ENCODE data around the gene GALNT17. TPM values are rescaled to one million over a fixed set of nuclear protein-coding genes. Genes with fewer than 3 reads are reported as not detected.

GALNT17 gene
- total RNA-seq, 2 experiments from 2014 or later, result not detected

- peaks cover 15% of the 10 kb centered on the region for H3K9me3 Mint-ChIP-seq
- Histone ChIP-seq H3K27me3 (ENCODE audit: control insufficient read depth in 1 of 2, insufficient read depth in 2 of 2, low read length in 2 of 2) (no peaks in the 10 kb centered on the region), H3K4me1 (ENCODE audit: insufficient read depth, low read length) (no peaks in the 10 kb centered on the region), H3K4me3 (ENCODE audit: low read length) (no peak overlapping the region), H3K27ac (ENCODE audit: low read depth in 1 of 2, low read length in 2 of 2) (no peak overlapping the region), H3K36me3 (ENCODE audit: insufficient read depth, low read length) (no peaks in the 10 kb centered on the region), H3K9me3 (ENCODE audit: control insufficient read depth in 1 of 2, insufficient read depth in 1 of 2, low read length in 2 of 2) (peaks cover 0 to 25% of the 10 kb centered on the region in 2 experiments)
- DNase-seq (no peak), ATAC-seq (ENCODE audit: poor library complexity) (no peak)
- no peak overlapping the region for H3K4me3 Mint-ChIP-seq
- intact Hi-C loops (cut with DNase I, micrococcal nuclease), result no loop called here
- no peaks in the 10 kb centered on the region for H3K27me3 Mint-ChIP-seq
- no peak overlapping the region for H3K27ac Mint-ChIP-seq
- ChIA-PET CTCF (no interaction called here), POLR2A (no interaction called here)
- no peaks in the 10 kb centered on the region for H3K4me1 Mint-ChIP-seq (ENCODE audit: low read depth)
- no peak for TF ChIP-seq CTCF (IDR thresholded peaks at IDR 0.05)
- no peaks in the 10 kb centered on the region for H3K36me3 Mint-ChIP-seq (ENCODE audit: low read depth)
Observed at GRCh38 chr7:71665716-71666115, 533.8 kb downstream of the GALNT17 start.

GRCh38 chr7:71668572-71668971, 536.6 kb downstream of the GALNT17 start:
- H3K36me3 Mint-ChIP-seq (ENCODE audit: low read depth), result no peaks in the 10 kb centered on the region
- POLR2A ChIA-PET, result no interaction called here
- ATAC-seq (ENCODE audit: poor library complexity) (no peak), DNase-seq (no peak)
- Histone ChIP-seq H3K27ac (ENCODE audit: low read depth in 1 of 2, low read length in 2 of 2) (no peak overlapping the region), H3K4me1 (ENCODE audit: insufficient read depth, low read length) (no peaks in the 10 kb centered on the region), H3K36me3 (ENCODE audit: insufficient read depth, low read length) (no peaks in the 10 kb centered on the region), H3K9me3 (ENCODE audit: control insufficient read depth in 1 of 2, insufficient read depth in 1 of 2, low read length in 2 of 2) (peaks cover 0 to 13% of the 10 kb centered on the region in 2 experiments), H3K4me3 (ENCODE audit: low read length) (no peak overlapping the region), H3K27me3 (ENCODE audit: control insufficient read depth in 1 of 2, insufficient read depth in 2 of 2, low read length in 2 of 2) (no peaks in the 10 kb centered on the region)
- no peaks in the 10 kb centered on the region for H3K27me3 Mint-ChIP-seq
- intact Hi-C loops (cut with DNase I, micrococcal nuclease), result no loop called here
- TF ChIP-seq CTCF (IDR thresholded peaks at IDR 0.05), result no peak
- H3K27ac Mint-ChIP-seq, result no peak overlapping the region
- no peak overlapping the region for H3K4me3 Mint-ChIP-seq
- CTCF ChIA-PET, result interaction anchor here (0.6 kb wide), 1 partner anchor 68 kb away, joined by 3 read pairs; no protein-coding TSS in a partner anchor
- H3K4me1 Mint-ChIP-seq (ENCODE audit: low read depth), result no peaks in the 10 kb centered on the region
- peaks cover 10% of the 10 kb centered on the region for H3K9me3 Mint-ChIP-seq

- ChIA-PET CTCF (no interaction called here), POLR2A (no interaction called here)
- H3K4me1 Mint-ChIP-seq (ENCODE audit: low read depth), result no peaks in the 10 kb centered on the region
- ATAC-seq (ENCODE audit: poor library complexity) (no peak), DNase-seq (no peak)
- TF ChIP-seq CTCF (IDR thresholded peaks at IDR 0.05), result no peak
- Histone ChIP-seq H3K4me1 (ENCODE audit: insufficient read depth, low read length) (no peaks in the 10 kb centered on the region), H3K9me3 (ENCODE audit: control insufficient read depth in 1 of 2, insufficient read depth in 1 of 2, low read length in 2 of 2) (peaks cover 0 to 30% of the 10 kb centered on the region in 2 experiments), H3K4me3 (ENCODE audit: low read length) (no peak overlapping the region), H3K27me3 (ENCODE audit: control insufficient read depth in 1 of 2, insufficient read depth in 2 of 2, low read length in 2 of 2) (no peaks in the 10 kb centered on the region), H3K27ac (ENCODE audit: low read depth in 1 of 2, low read length in 2 of 2) (no peak overlapping the region), H3K36me3 (ENCODE audit: insufficient read depth, low read length) (no peaks in the 10 kb centered on the region)
- no peak overlapping the region for H3K4me3 Mint-ChIP-seq
- H3K27me3 Mint-ChIP-seq, result no peaks in the 10 kb centered on the region
- H3K27ac Mint-ChIP-seq, result no peak overlapping the region
- no peaks in the 10 kb centered on the region for H3K36me3 Mint-ChIP-seq (ENCODE audit: low read depth)
- no peaks in the 10 kb centered on the region for H3K9me3 Mint-ChIP-seq
- intact Hi-C loops (cut with DNase I, micrococcal nuclease), result no loop called here
Observed at GRCh38 chr7:71679480-71679879, 547.5 kb downstream of the GALNT17 start.
